Neuronal stem cell (in vitro differentiated cells): Measurements from ENCODE around the gene PPP1R7.
A peak's percentile ranks its signal among the peaks of the same experiment; 100 is the strongest.

Source experiments
- DNase-seq: peaks from one replicate; pipeline ENCODE4 v3.0.0-alpha.2; 2013; ENCODE audit warnings: low spot score
- H2AFZ ChIP-seq: one replicate; pipeline ENCODE4 v1.6.1; 2013; ENCODE audit warnings: mild to moderate bottlenecking, low read length, inconsistent platforms
- H2AK5ac ChIP-seq: 2 replicates; pipeline ENCODE4 v1.6.1; 2013; ENCODE audit warnings: low read depth, mild to moderate bottlenecking, inconsistent platforms, low read length, moderate library complexity, mixed read lengths
- H2BK120ac ChIP-seq: 2 replicates; pipeline ENCODE4 v1.6.1; 2013; ENCODE audit warnings: low read depth, mild to moderate bottlenecking, inconsistent platforms, low read length, moderate library complexity, mixed read lengths
- H2BK12ac ChIP-seq: one replicate; pipeline ENCODE4 v1.6.1; 2013; ENCODE audit warnings: low read length, inconsistent platforms
- H2BK15ac ChIP-seq: 2 replicates; pipeline ENCODE4 v1.6.1; 2013; ENCODE audit warnings: mild to moderate bottlenecking, low read length, inconsistent platforms, mixed read lengths
- H2BK5ac ChIP-seq: one replicate; pipeline ENCODE4 v1.6.1; 2013; ENCODE audit warnings: inconsistent platforms, mild to moderate bottlenecking, low read length, moderate library complexity
- H3K14ac ChIP-seq: one replicate; pipeline ENCODE4 v1.6.1; 2013; ENCODE audit warnings: low read length, inconsistent platforms
- H3K18ac ChIP-seq: 2 replicates; pipeline ENCODE4 v1.6.1; 2013; ENCODE audit warnings: low read length, inconsistent platforms
- H3K23ac ChIP-seq: 2 replicates; pipeline ENCODE4 v1.6.1; 2013; ENCODE audit warnings: low read depth, mild to moderate bottlenecking, mixed read lengths, low read length, inconsistent platforms; ENCODE audit not compliant: poor library complexity
- H3K27ac ChIP-seq: replicated peaks from 3 replicates; pipeline ENCODE4 v1.5.1; 2013; ENCODE audit warnings: low read length, inconsistent platforms
- H3K27me3 ChIP-seq, 3 experiments: 2 replicates each; pipeline ENCODE4 v1.6.1; 2013; ENCODE audit warnings: low read length in 3 of 3, mild to moderate bottlenecking in 2 of 3, inconsistent platforms in 1 of 3, low read depth in 1 of 3, mixed read lengths in 1 of 3, moderate library complexity in 1 of 3; ENCODE audit not compliant: control insufficient read depth in 3 of 3, insufficient read depth in 3 of 3
- H3K36me3 ChIP-seq, 2 donors: replicated peaks in 1 of 2; 2 replicates each; pipeline ENCODE4 v1.6.1; 2013; ENCODE audit warnings: low read length in 2 of 2; ENCODE audit not compliant: control insufficient read depth in 2 of 2, insufficient read depth in 2 of 2
- H3K4ac ChIP-seq: 2 replicates; pipeline ENCODE4 v1.6.1; 2013; ENCODE audit warnings: inconsistent platforms, mild to moderate bottlenecking, low read length, moderate library complexity
- H3K4me1 ChIP-seq, 2 donors: 1 replicate in 1 of 2; 2 replicates in 1 of 2; pipeline ENCODE4 v1.6.1; 2013; ENCODE audit warnings: low read length in 2 of 2, low read depth in 1 of 2; ENCODE audit not compliant: control insufficient read depth in 2 of 2, insufficient read depth in 1 of 2
- H3K4me2 ChIP-seq: one replicate; pipeline ENCODE4 v1.6.1; 2013; ENCODE audit warnings: mild to moderate bottlenecking, low read length, inconsistent platforms; ENCODE audit not compliant: insufficient read depth, poor library complexity, severe bottlenecking
- H3K4me3 ChIP-seq, 2 donors: 2 replicates each; pipeline ENCODE4 v1.5.1; 2013; ENCODE audit warnings: low read length in 2 of 2, mild to moderate bottlenecking in 2 of 2, inconsistent platforms in 1 of 2, moderate library complexity in 1 of 2
- H3K79me1 ChIP-seq: one replicate; pipeline ENCODE4 v1.6.1; 2013; ENCODE audit warnings: low read depth, mild to moderate bottlenecking, inconsistent platforms, low read length, moderate library complexity
- H3K9ac ChIP-seq: one replicate; pipeline ENCODE4 v1.6.1; 2013; ENCODE audit warnings: mild to moderate bottlenecking, low read depth, low read length, inconsistent platforms; ENCODE audit not compliant: poor library complexity
- H3K9me3 ChIP-seq, 2 donors: replicated peaks in 1 of 2; 2 replicates each; pipeline versions ENCODE3 to v1.6.1; 2013; ENCODE audit warnings: low read length in 2 of 2, mild to moderate bottlenecking in 2 of 2, inconsistent platforms in 1 of 2, low read depth in 1 of 2, mixed read lengths in 1 of 2, moderate library complexity in 1 of 2; ENCODE audit not compliant: control insufficient read depth in 2 of 2, insufficient read depth in 1 of 2
- H4K8ac ChIP-seq: one replicate; pipeline ENCODE4 v1.6.1; 2013; ENCODE audit warnings: low read depth, mild to moderate bottlenecking, inconsistent platforms, low read length, moderate library complexity
- H4K91ac ChIP-seq: one replicate; pipeline ENCODE4 v1.6.1; 2013; ENCODE audit warnings: low read length, low read depth, mild to moderate bottlenecking, inconsistent platforms; ENCODE audit not compliant: poor library complexity
- WGBS, 2 donors: extraction: QIAGEN DNeasy Blood & Tissue Kit; methylation state at CpG; one replicate each; pipeline ENCODE4 v1.1.7; 2013; ENCODE audit warnings: missing lambda C conversion rate in 2 of 2, mixed read lengths in 1 of 2; ENCODE audit not compliant: insufficient read length in 2 of 2, insufficient replicate concordance in 1 of 2; ENCODE audit errors: extremely low coverage in 2 of 2; 5-methylcytosine and 5-hydroxymethylcytosine counted together

Gene PPP1R7

DNA sequence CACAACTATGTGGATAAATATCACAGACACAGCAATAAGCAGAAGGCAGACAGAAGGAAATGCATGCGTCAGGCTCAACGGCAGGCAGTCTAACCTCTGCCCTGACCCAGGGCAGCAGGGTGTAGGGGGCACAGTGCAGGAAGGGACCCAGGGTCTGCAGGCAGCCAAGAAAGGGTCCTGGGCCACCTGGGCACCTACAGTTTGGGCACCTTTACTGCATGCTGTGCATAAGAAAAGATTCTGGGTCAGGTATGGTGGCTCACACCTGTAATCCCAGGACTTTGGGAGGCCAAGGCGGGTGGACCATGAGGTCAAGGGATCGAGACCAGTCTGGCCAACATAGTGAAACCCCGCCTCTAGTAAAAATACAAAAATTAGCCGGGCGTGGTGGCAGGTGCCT, 18.7 kb upstream of the PPP1R7 start:
- Histone ChIP-seq H3K4ac (no peak overlapping the region), H2BK120ac (no peak overlapping the region), H3K4me2 (no peak overlapping the region), H2BK12ac (no peak overlapping the region), H2AK5ac (no peak overlapping the region), H2BK5ac (no peak overlapping the region), H3K18ac (no peak overlapping the region), H3K4me3 (no peak overlapping the region), H3K27ac (no peak overlapping the region), H3K79me1 (peaks cover 2% of the 10 kb centered on the region), H3K14ac (no peak overlapping the region), H4K91ac (no peak overlapping the region), H3K36me3 (peaks cover 2 to 85% of the 10 kb centered on the region in 2 donors), H3K27me3 (no peaks in the 10 kb centered on the region), H3K9me3 (peaks cover 0 to 2% of the 10 kb centered on the region in 2 donors), H2AFZ (no peak overlapping the region), H3K4me1 (no peaks in the 10 kb centered on the region), H4K8ac (no peak overlapping the region), H3K9ac (no peak overlapping the region), H3K23ac (peak overlapping the region; percentile 86), H2BK15ac (no peak overlapping the region)
- WGBS, 2 donors: no CpG with 5 or more reads among the region's 7 CpGs
- no peak for DNase-seq

GRCh38 chr2:241132538-241133435, 17.5 kb upstream of the PPP1R7 start:
- Histone ChIP-seq H2BK12ac (no peak overlapping the region), H3K4me1 (no peaks in the 10 kb centered on the region), H2BK15ac (no peak overlapping the region), H3K36me3 (peaks cover 6 to 89% of the 10 kb centered on the region in 2 donors), H3K14ac (no peak overlapping the region), H4K8ac (no peak overlapping the region), H2BK120ac (no peak overlapping the region), H3K27me3 (no peaks in the 10 kb centered on the region), H3K23ac (no peak overlapping the region), H3K4me2 (no peak overlapping the region), H4K91ac (no peak overlapping the region), H2AFZ (no peak overlapping the region), H2BK5ac (peak overlapping the region; percentile 18), H3K4me3 (no peak overlapping the region), H3K4ac (no peak overlapping the region), H3K27ac (no peak overlapping the region), H3K79me1 (peaks cover 2% of the 10 kb centered on the region), H3K9ac (no peak overlapping the region), H2AK5ac (no peak overlapping the region), H3K9me3 (peaks cover 0 to 2% of the 10 kb centered on the region in 2 donors), H3K18ac (no peak overlapping the region)
- DNase-seq: no peak
- no CpG with 5 or more reads among the region's 14 CpGs for WGBS, 2 donors

DNA sequence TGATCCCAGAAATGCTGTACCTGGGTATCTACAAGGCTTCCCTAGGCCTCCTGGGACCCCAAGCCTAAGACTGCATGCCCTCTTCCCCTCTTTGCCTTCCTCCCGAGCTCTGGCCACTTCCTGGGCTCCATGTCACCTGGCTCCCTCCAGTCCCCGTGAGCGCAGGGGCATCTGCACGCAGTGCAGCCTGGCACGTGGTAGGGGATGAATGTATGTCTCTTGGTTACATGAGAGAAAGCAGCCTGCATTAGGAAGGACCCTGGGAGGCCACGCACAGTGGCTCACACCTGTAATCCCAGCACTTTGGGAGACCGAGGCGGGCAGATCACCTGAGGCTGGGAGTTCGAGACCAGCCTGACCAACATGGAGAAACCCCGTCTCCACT, 16.8 kb upstream of the PPP1R7 start:
- H3K4me1 ChIP-seq: no peaks in the 10 kb centered on the region
- H2AFZ ChIP-seq: no peak overlapping the region
- no peak overlapping the region for H3K4me3 ChIP-seq
- peak overlapping the region; percentile 9 for H4K8ac ChIP-seq
- no peak overlapping the region for H3K27ac ChIP-seq
- H3K36me3 ChIP-seq: peaks cover 6 to 95% of the 10 kb centered on the region in 2 donors
- DNase-seq: no peak
- H3K18ac ChIP-seq: peak overlapping the region; percentile 42
- H3K23ac ChIP-seq: peak overlapping the region; percentile 90
- H2BK12ac ChIP-seq: no peak overlapping the region
- H3K27me3 ChIP-seq: no peaks in the 10 kb centered on the region
- no peak overlapping the region for H3K4ac ChIP-seq
- WGBS, 2 donors: no CpG with 5 or more reads among the region's 10 CpGs
- no peak overlapping the region for H4K91ac ChIP-seq
- peaks cover 0 to 2% of the 10 kb centered on the region in 2 donors for H3K9me3 ChIP-seq
- peak overlapping the region; percentile 50 for H3K14ac ChIP-seq
- peaks cover 5% of the 10 kb centered on the region for H3K79me1 ChIP-seq
- H2BK120ac ChIP-seq: no peak overlapping the region
- H2BK5ac ChIP-seq: peak overlapping the region; percentile 18
- no peak overlapping the region for H3K9ac ChIP-seq
- no peak overlapping the region for H3K4me2 ChIP-seq
- no peak overlapping the region for H2AK5ac ChIP-seq
- no peak overlapping the region for H2BK15ac ChIP-seq

- WGBS, 2 donors: no CpG with 5 or more reads among the region's 7 CpGs
Measured at GRCh38 chr2:241134711-241135110, 15.6 kb upstream of the PPP1R7 start.

More at GRCh38 chr2:241134711-241135110, 15.6 kb upstream of the PPP1R7 start:
- Histone ChIP-seq H3K79me1 (peaks cover 7% of the 10 kb centered on the region), H4K8ac (no peak overlapping the region), H3K14ac (peak overlapping the region; percentile 47), H3K4ac (no peak overlapping the region), H3K36me3 (peaks cover 10 to 95% of the 10 kb centered on the region in 2 donors), H2BK5ac (no peak overlapping the region), H3K27me3 (no peaks in the 10 kb centered on the region), H3K9me3 (peaks cover 0 to 2% of the 10 kb centered on the region in 2 donors), H2AFZ (no peak overlapping the region), H2BK15ac (no peak overlapping the region), H2AK5ac (no peak overlapping the region), H3K18ac (no peak overlapping the region), H3K9ac (no peak overlapping the region), H3K4me2 (no peak overlapping the region), H3K27ac (no peak overlapping the region), H3K23ac (no peak overlapping the region), H2BK120ac (no peak overlapping the region), H3K4me1 (no peaks in the 10 kb centered on the region), H4K91ac (no peak overlapping the region), H3K4me3 (no peak overlapping the region), H2BK12ac (no peak overlapping the region)
- DNase-seq: no peak
